Amniotic epithelial cell (primary cell): ENCODE measurements around the gene ENTREP3.
A peak's percentile ranks its signal among the peaks of the same experiment; 100 is the strongest.
"Not testable (repeated sequence)": the region's sequence is repeated elsewhere in the genome, so short reads cannot be mapped to it uniquely, and the experiment has no call there.

ENCODE experiments used
- DNase-seq: peaks from one replicate; pipeline ENCODE4 v3.0.0-alpha.2; 2010; ENCODE audit warnings: low read depth

Gene ENTREP3

GRCh38 chr1:155250633-155251449, 4.4 kb downstream of the ENTREP3 start:
- DNase-seq: peak; percentile 77

- no peak for DNase-seq
Measured at GRCh38 chr1:155250246-155250632, 5.0 kb downstream of the ENTREP3 start.

GRCh38 chr1:155247667-155248553, 7.4 kb downstream of the ENTREP3 start:
- no peak for DNase-seq

- DNase-seq: not testable (repeated sequence)
Measured at GRCh38 chr1:155246796-155247195, 8.5 kb downstream of the ENTREP3 start.

DNA sequence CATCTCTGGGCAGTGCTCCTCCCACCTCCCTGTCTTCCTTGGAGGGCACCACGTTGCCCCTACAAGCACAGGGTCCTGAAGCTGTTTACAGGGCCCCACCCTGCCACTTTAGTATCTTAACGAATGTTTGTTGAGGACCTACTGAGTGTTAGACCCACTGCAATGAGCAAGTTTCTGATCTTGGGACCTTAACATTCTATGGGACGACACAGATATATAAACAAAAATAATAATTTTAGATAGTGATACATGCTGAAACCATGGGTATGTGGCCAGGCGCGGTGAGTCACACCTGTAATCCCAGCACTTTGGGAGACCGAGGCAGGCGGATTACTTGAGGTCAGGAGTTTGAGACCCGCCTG, 10.1 kb downstream of the ENTREP3 start:
- DNase-seq: no peak

DNA sequence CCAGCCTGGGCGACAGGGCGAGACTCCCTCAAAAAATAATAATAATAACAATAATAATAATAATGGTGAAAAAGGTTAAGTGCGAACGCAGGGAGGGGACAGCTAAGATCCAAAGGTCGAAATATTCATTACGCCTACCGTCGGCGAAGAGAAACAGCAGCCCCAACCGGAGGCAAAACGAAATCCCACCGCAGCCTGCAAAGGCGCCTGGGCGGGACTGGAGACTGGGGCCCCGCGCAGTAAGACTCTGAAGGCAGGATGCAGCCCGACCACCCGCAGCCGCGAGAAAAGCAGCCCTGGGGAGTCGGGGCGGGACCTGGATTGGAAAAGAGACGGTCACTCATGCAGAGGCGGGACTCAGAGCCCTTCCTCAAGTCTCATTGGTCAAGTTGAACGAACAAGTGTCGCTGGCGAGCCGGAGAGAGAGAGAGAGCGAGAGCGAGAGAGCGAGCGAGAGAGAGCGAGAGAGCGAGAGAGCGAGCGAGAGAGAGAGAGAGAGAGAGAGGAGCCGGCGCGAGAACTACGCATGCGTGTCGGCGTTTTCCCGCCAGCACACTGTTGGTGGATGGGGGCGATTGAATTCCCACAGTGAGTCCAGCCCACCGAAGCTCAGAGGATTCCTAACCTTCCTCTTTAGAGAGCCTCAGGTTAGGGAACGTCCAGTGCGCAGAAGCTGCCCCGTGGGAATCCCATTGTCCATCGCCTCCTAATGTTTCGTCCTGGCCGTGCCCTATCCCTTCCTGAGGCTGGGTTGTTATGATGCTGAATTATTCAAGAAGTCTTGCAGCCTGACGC, 10.7 kb downstream of the ENTREP3 start:
- peak; percentile 100 for DNase-seq

DNA sequence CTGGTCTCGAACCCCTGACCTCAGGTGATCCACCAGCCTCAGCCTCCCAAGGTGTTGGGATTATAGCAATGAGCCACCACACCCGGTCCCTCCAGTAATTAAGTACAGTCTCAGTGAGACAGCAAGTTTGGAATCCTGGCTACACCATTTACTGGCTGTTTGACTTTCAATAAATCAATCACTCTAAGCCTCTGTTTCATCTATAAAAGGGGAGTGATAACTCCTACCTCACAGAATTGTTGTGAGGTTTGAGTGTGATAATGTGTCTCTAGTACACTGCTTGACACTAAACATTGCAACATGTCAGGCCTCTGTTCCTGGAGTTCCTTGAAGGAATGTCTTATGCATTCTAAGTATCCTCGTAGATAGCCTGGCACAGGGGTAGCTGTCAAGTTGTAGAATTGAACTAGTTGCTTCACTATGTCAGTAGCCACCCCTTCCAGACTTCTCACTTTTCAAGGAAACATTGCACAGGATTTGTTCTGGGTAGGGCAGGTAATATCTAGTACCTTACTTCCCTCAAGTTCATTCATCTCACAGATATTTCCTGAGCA, 12.4 kb downstream of the ENTREP3 start:
- DNase-seq: peak; percentile 52

- DNase-seq: no peak
Measured at GRCh38 chr1:155241841-155242264, 13.4 kb downstream of the ENTREP3 start.

- peak; percentile 74 for DNase-seq
Measured at GRCh38 chr1:155241069-155241679, 14.1 kb downstream of the ENTREP3 start.

DNA sequence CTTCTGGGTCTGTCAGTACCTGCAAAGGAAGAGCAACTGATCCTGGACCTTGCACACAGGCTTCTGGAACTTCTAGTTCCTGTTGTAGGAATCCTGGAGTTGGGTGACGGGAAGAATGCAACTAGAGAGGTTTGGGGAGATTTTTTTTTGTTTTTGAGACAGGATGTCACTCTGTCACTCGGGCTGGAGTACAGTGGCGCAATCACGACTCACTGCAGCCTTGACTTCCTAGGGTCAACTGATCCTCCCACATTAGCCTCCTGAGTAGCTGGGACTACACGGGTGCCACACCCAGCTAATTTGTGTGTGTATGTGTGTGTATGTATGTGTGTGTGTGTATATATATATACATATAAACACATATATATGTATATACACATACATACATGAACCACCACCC, 18.8 kb downstream of the ENTREP3 start:
- no peak for DNase-seq

- not testable (repeated sequence) for DNase-seq
Measured at GRCh38 chr1:155235375-155235774, 19.9 kb downstream of the ENTREP3 start.

- DNase-seq: not testable (repeated sequence)
Measured at GRCh38 chr1:155233502-155233901, 21.8 kb downstream of the ENTREP3 start.

DNA sequence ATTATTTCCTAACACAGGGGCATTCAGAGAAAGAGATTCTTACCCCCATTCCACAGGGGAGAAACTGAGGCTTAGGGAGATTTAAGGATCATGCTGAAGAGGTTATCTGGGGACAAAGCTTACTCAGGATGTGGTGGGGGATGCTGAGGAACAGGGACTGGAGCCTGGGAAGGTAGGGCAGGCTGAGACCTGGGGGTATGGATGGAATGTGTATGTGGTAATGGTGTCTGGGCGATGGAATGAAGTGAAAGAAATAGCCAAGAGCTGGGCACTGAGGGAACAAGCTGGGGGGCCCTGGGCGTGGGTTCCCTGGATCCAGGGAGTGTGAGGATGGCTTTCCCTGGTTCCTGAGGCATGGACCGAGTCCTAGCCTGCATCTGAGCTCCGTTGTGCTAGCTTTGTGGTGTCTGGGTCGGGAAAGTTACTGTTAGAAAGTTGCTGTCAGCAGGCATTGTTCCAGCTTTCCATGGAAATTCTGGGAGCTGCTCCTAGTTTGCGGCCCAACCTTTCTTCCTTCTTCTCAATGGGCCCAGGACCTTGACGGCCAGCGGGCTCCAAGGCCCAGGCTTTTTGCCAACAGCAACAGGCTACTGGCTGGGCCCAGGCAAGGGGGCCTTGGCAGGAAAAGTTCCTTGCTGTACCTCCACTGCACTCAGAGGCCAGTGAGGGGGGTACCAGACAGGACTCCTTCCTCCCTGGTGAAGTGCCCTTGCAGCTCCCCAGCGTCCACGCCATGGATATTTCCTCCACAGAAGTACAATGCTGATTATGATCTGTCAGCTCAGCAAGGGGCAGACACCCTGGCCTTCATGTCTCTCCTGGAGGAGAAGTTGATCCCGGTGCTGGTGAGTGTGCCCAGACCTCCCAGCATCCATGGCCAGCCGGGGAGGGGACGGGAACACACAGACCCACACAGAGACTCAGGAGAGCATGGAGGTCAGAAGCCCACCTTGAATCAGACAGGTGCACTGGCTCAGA, 23.0 kb downstream of the ENTREP3 start:
- DNase-seq: peak; percentile 67

DNA sequence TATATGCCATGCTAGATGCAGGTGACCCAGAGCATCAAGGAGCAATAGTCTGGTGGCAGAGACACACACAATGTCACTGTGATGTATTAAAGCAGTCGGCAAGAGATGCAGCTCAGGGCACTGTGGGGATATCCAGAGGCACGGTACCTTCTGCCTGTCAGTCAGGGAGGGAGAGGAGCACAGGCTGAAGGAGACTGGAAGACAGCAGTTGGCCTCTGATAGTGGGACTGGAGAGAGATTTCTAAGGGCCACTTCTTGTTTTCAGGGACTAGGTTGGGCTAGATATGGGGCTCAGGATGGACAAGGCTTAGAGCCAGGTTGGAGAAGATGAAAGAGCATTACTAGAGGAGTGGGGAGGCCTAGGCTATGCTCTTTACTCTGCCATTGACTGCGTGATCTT, 24.0 kb downstream of the ENTREP3 start:
- DNase-seq: not testable (repeated sequence)

DNA sequence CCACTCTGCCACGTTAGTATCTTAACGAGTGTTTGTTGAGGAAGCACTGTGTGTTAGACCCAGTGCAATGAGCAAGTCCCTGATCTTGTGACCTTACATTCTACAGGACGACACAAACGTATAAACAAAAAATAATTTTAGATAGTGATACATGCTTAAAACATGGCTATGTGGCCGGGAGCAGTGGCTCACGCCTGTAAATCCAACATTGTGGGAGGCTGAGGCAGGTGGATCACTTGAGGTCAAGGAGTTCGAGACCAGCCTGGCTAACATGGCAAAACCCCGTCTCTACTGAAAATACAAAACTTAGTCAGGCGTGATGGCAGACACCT, 27.2 kb downstream of the ENTREP3 start:
- DNase-seq: no peak

DNA sequence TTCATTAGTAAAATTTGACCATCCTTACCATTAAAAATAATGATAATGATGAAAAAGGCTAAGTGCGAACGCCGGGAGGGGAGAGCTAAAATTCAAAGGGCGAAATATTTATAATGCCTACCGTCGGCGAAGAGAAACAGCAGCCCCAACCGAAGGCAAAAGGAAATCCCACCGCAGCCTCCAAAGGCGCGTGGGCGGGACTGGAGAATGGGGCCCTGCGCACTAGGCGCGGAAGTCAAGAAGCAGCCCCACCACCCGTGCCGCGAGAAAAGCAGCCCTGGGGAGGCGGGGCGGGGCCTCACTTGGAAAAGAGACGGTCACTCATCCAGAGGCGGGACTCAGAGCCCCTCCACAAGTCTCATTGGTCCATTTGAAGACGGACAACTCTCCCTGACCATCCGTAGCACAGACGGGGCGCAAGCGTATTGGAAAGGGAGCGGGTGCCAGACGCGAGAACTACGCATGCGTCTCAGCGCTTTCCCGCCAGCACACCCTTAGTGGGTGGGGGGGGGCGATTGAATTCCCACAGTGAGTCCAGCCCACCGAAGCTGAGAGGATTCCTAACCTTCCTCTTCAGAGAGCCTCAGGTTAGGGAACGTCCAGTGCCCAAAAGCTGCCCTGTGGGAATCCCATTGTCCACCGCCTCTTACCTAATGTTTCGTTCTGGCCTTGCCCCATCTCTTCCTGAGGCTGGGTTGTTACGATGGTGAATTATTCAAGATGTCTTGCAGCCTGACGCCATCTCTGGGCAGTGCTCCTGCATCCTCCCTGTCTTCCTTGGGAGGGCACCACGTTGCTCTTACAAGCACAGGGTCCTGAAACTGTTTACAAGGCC, 27.8 kb downstream of the ENTREP3 start:
- peak; percentile 98 for DNase-seq

- DNase-seq: no peak
Measured at GRCh38 chr1:155226910-155227260, 28.4 kb downstream of the ENTREP3 start.

- peak; percentile 74 for DNase-seq
Measured at GRCh38 chr1:155226188-155226909, 28.9 kb downstream of the ENTREP3 start.

- not testable (repeated sequence) for DNase-seq
Measured at GRCh38 chr1:155225404-155225759, 29.9 kb downstream of the ENTREP3 start.
